IMR-90 (cell line): Measurements from ENCODE around the gene ZMIZ1. TPM values are rescaled to one million over a fixed set of nuclear protein-coding genes. Genes with fewer than 3 reads are reported as not detected.

Experiments
- ATAC-seq: fragments of 200-7000 bp; cut with Tn5 transposase; 2 replicates; pipeline ENCODE4 v1.9.1; 2020; ENCODE audit warnings: low read depth, mild to moderate bottlenecking, moderate library complexity
- BruUV-seq: library from RNA; stranded (reverse); fragments of 400-500 nt; replicated peaks from 2 replicates; lab custom pipeline; 2021; lab: Mats Ljungman, UMichigan
- CTCF ChIA-PET: fragments of 300-600 bp; formaldehyde crosslinking; extraction: SDS; loops from one replicate; lab custom pipeline; 2021; ENCODE audit warnings: antibody characterized with exemption; lab: Yijun Ruan, JAX
- POLR2A ChIA-PET: fragments of 300-600 bp; sonication (Branson Sonifier 250); formaldehyde crosslinking; loops from one replicate; lab custom pipeline; 2022; ENCODE audit warnings: antibody characterized with exemption; ENCODE audit not compliant: unreplicated experiment; lab: Charles Lee
- DNase-seq: peaks from one replicate; pipeline ENCODE4 v3.0.0; 2013
- H2AFZ ChIP-seq: replicated peaks from 2 replicates; pipeline ENCODE3; 2013; ENCODE audit warnings: low read length, mild to moderate bottlenecking; ENCODE audit not compliant: poor library complexity
- H2AK5ac ChIP-seq: 2 replicates; pipeline ENCODE4 v1.6.1; 2013; ENCODE audit warnings: low read depth, low read length, inconsistent platforms
- H2AK9ac ChIP-seq: replicated peaks from 2 replicates; pipeline ENCODE3; 2013; ENCODE audit warnings: mild to moderate bottlenecking, low read depth, low read length, moderate library complexity; ENCODE audit not compliant: poor library complexity
- H2BK120ac ChIP-seq: 2 replicates; pipeline ENCODE4 v1.6.1; 2013; ENCODE audit warnings: low read depth, low read length, inconsistent platforms
- H2BK15ac ChIP-seq: 3 replicates; pipeline ENCODE4 v1.6.1; 2013; ENCODE audit warnings: low read depth, low read length, inconsistent platforms
- H2BK20ac ChIP-seq: 2 replicates; pipeline ENCODE4 v1.6.1; 2013; ENCODE audit warnings: low read depth, mild to moderate bottlenecking, inconsistent platforms, low read length, moderate library complexity
- H2BK5ac ChIP-seq: 2 replicates; pipeline ENCODE4 v1.6.1; 2013; ENCODE audit warnings: mild to moderate bottlenecking, low read depth, low read length, inconsistent platforms; ENCODE audit not compliant: poor library complexity, severe bottlenecking
- H3K14ac ChIP-seq: replicated peaks from 2 replicates; pipeline ENCODE4 v1.6.1; 2013; ENCODE audit warnings: low read depth, low read length, inconsistent platforms
- H3K18ac ChIP-seq: 2 replicates; pipeline ENCODE4 v1.6.1; 2013; ENCODE audit warnings: low read depth, low read length, control low read depth
- H3K23ac ChIP-seq: 2 replicates; pipeline ENCODE4 v1.6.1; 2013; ENCODE audit warnings: low read depth, low read length, inconsistent platforms
- H3K27ac ChIP-seq: 2 replicates; pipeline ENCODE4 v1.5.1; 2013; ENCODE audit warnings: mild to moderate bottlenecking, control low read depth, low read length; ENCODE audit not compliant: insufficient read depth
- H3K27me3 ChIP-seq: 2 replicates; pipeline ENCODE4 v1.6.1; 2013; ENCODE audit warnings: low read length; ENCODE audit not compliant: control insufficient read depth, insufficient read depth
- H3K36me3 ChIP-seq: 2 replicates; pipeline ENCODE4 v1.6.1; 2013; ENCODE audit warnings: low read length, mixed read lengths; ENCODE audit not compliant: control insufficient read depth, insufficient read depth
- H3K4ac ChIP-seq: 2 replicates; pipeline ENCODE4 v1.6.1; 2013; ENCODE audit warnings: low read depth, low read length, inconsistent platforms
- H3K4me1 ChIP-seq: 2 replicates; pipeline ENCODE4 v1.6.1; 2013; ENCODE audit warnings: low read length, mixed read lengths; ENCODE audit not compliant: control insufficient read depth, insufficient read depth
- H3K4me2 ChIP-seq: 2 replicates; pipeline ENCODE4 v1.6.1; 2013; ENCODE audit warnings: low read depth, mild to moderate bottlenecking, control low read depth, low read length, moderate library complexity
- H3K4me3 ChIP-seq: 2 replicates; pipeline ENCODE4 v1.5.1; 2013; ENCODE audit warnings: low read depth, mild to moderate bottlenecking, control low read depth, low read length, moderate library complexity; ENCODE audit not compliant: insufficient read depth
- H3K56ac ChIP-seq: 2 replicates; pipeline ENCODE4 v1.6.1; 2013; ENCODE audit warnings: low read length, inconsistent platforms; ENCODE audit not compliant: insufficient read depth; ENCODE audit errors: extremely low read depth
- H3K79me1 ChIP-seq, 2 experiments: 2 replicates each; pipeline ENCODE4 v1.6.1; 2013; ENCODE audit warnings: low read length in 2 of 2, inconsistent platforms in 1 of 2, low read depth in 1 of 2
- H3K9ac ChIP-seq: 2 replicates; pipeline ENCODE4 v1.6.1; 2013; ENCODE audit warnings: low read depth, low read length, control low read depth
- H3K9me1 ChIP-seq: 2 replicates; pipeline ENCODE4 v1.6.1; 2013; ENCODE audit warnings: low read length, inconsistent platforms; ENCODE audit not compliant: insufficient read depth
- H3K9me3 ChIP-seq: 2 replicates; pipeline ENCODE4 v1.6.1; 2013; ENCODE audit warnings: low read length; ENCODE audit not compliant: control insufficient read depth, insufficient read depth
- H4K20me1 ChIP-seq: 2 replicates; pipeline ENCODE4 v1.6.1; 2013; ENCODE audit warnings: low read length, inconsistent platforms; ENCODE audit not compliant: insufficient read depth
- H4K5ac ChIP-seq: 2 replicates; pipeline ENCODE4 v1.6.1; 2013; ENCODE audit warnings: mild to moderate bottlenecking, low read depth, low read length, control low read depth
- H4K8ac ChIP-seq, 2 experiments: 2 replicates each; pipeline ENCODE4 v1.6.1; 2013; ENCODE audit warnings: low read depth in 2 of 2, low read length in 2 of 2, control low read depth in 1 of 2, inconsistent platforms in 1 of 2
- H4K91ac ChIP-seq: 2 replicates; pipeline ENCODE4 v1.6.1; 2013; ENCODE audit warnings: low read depth, low read length, inconsistent platforms; ENCODE audit not compliant: insufficient read depth
- BHLHE40 ChIP-seq: fragments of 150-350 bp; IDR thresholded peaks from 2 replicates; pipeline ENCODE4 v1.6.1; 2016; ENCODE audit warnings: mild to moderate bottlenecking, low read depth, low read length
- FOS ChIP-seq: fragments of 150-350 bp; IDR thresholded peaks from 2 replicates; pipeline ENCODE4 v1.6.1; 2016; ENCODE audit warnings: low read depth, low read length
- MAFK ChIP-seq: IDR thresholded peaks from 2 replicates; pipeline ENCODE4 v1.6.1; 2012; ENCODE audit warnings: low read depth, low read length, improper control_type of control experiment
- MAZ ChIP-seq: IDR thresholded peaks from 2 replicates; pipeline ENCODE4 v1.6.1; 2012; ENCODE audit warnings: low read depth, mild to moderate bottlenecking, low read length, improper control_type of control experiment, moderate library complexity, borderline replicate concordance
- NFE2L2 ChIP-seq: fragments of 150-350 bp; IDR thresholded peaks from 2 replicates; pipeline ENCODE4 v1.6.1; 2016; ENCODE audit warnings: low read depth, mild to moderate bottlenecking, low read length
- WGBS, 2 experiments: methylation state at CpG; one replicate each; pipeline versions ENCODE4 v1.1.5 to v1.1.7; 2013; ENCODE audit warnings: missing lambda C conversion rate in 2 of 2; ENCODE audit not compliant: insufficient read length in 1 of 2; ENCODE audit errors: extremely low coverage in 2 of 2; 5-methylcytosine and 5-hydroxymethylcytosine counted together
- dilution Hi-C: fragments of 300-500 bp; cut with HindIII; formaldehyde crosslinking; loops from one replicate; pipeline ENCODE4 v1.14.3; 2018; ENCODE audit warnings: low sequenced_read_pairs; ENCODE audit not compliant: unreplicated experiment
- in situ Hi-C: fragments of 300-500 bp; cut with MboI; formaldehyde crosslinking; loops from 3 replicates; pipeline ENCODE4 v1.14.3; 2019; ENCODE audit warnings: low sequenced_read_pairs, inconsistent platforms, mixed read lengths
- intact Hi-C: fragments of 100-400 bp; cut with micrococcal nuclease; formaldehyde crosslinking; loops from 2 replicates; pipeline ENCODE4 v1.10.0; 2022
- polyA plus RNA-seq, 3 experiments: library from polyadenylated mRNA; depleted of rRNA; stranded (reverse); fragments of >200 nt; gene quantifications; 2 replicates each; pipeline ENCODE4 v1.2.3, GENCODE V29; 2012; ENCODE audit warnings: low replicate concordance in 1 of 3
- total RNA-seq: library from RNA; depleted of rRNA; stranded (reverse); fragments of >200 nt; gene quantifications from 2 replicates; pipeline ENCODE4 v1.2.3, GENCODE V29; 2012
- TF ChIP-seq, protein P1 (sequence below): fragments of 150-350 bp; IDR thresholded peaks from 2 replicates; pipeline ENCODE4 v1.6.1; 2017; ENCODE audit warnings: mild to moderate bottlenecking, antibody characterized with exemption, low read length, low read depth

The ZMIZ1 gene
- total and polyA plus RNA-seq, 2 of the 4 experiments (the other 2 are of a cell fraction): 6.6 to 48.7 TPM

DNA sequence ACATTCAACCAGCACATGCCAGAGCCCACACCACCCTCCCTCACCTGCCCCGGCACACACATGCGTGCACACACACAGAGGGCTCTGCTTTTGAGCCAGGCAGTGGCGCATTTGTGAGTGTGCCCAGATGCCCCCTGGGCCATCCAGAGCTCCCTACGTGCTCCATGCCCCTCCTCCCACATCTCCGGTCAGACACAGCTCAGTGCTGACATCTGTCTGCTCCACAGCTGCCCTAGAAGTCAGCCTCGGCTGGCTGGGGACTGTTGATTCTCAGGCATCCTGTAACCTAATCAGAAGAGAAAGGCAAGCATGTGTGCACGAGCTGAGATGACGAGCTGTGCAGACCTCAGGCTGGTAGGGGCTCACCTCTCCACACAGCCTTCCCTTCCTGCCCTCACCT, 135.1 kb downstream of the ZMIZ1 start:
- H3K18ac ChIP-seq: no peak overlapping the region
- no peak overlapping the region for H2BK120ac ChIP-seq
- ChIA-PET POLR2A (no interaction called here), CTCF (interaction anchor here (1.5 kb wide), 1 partner anchor 9 kb away, joined by 6 read pairs; no protein-coding TSS in a partner anchor)
- intact Hi-C loops (no loop called here), dilution Hi-C loops (no loop called here), in situ Hi-C loops (no loop called here)
- no peak overlapping the region for H2BK5ac ChIP-seq
- WGBS, 2 experiments: 79% methylated on average over 5 of the region's 8 CpGs; no CpG with 5 or more reads in 1 of the 2 experiments
- no TSS peak for BruUV-seq
- H3K9ac ChIP-seq: no peak overlapping the region
- no peak overlapping the region for H4K91ac ChIP-seq
- no peak overlapping the region for H2BK20ac ChIP-seq
- no peak overlapping the region for H3K14ac ChIP-seq
- DNase-seq (no peak), ATAC-seq (peak; percentile 30; the same call in 1 of the 2 replicates)
- no peaks in the 10 kb centered on the region for H3K9me3 ChIP-seq
- TF ChIP-seq NFE2L2: no peak
- TF ChIP-seq, protein P1, sequence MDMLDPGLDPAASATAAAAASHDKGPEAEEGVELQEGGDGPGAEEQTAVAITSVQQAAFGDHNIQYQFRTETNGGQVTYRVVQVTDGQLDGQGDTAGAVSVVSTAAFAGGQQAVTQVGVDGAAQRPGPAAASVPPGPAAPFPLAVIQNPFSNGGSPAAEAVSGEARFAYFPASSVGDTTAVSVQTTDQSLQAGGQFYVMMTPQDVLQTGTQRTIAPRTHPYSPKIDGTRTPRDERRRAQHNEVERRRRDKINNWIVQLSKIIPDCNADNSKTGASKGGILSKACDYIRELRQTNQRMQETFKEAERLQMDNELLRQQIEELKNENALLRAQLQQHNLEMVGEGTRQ: no peak
- TF ChIP-seq FOS: no peak
- no peak for TF ChIP-seq MAFK
- no peak for TF ChIP-seq BHLHE40
- no peak for TF ChIP-seq MAZ
- no peak overlapping the region for H3K4me2 ChIP-seq
- no peak overlapping the region for H2BK15ac ChIP-seq
- peak overlapping the region; percentile 33 for H2AFZ ChIP-seq
- no peak overlapping the region for H3K4ac ChIP-seq
- H3K4me1 ChIP-seq: 0 out of 2 replicates have a peak, but pooled peaks cover 3% of the 10 kb centered on the region
- H3K27ac ChIP-seq: no peak overlapping the region
- H3K4me3 ChIP-seq: no peak overlapping the region
- no peak overlapping the region for H3K56ac ChIP-seq
- no peaks in the 10 kb centered on the region for H3K9me1 ChIP-seq
- H4K8ac ChIP-seq: no peak overlapping the region
- H3K27me3 ChIP-seq: no peaks in the 10 kb centered on the region
- peaks cover 63% of the 10 kb centered on the region for H4K20me1 ChIP-seq
- no peak overlapping the region for H2AK5ac ChIP-seq
- H3K79me1 ChIP-seq: peaks cover 54 to 90% of the 10 kb centered on the region in 2 experiments
- H3K36me3 ChIP-seq: peaks cover 70% of the 10 kb centered on the region
- H3K23ac ChIP-seq: no peak overlapping the region
- H4K5ac ChIP-seq: no peak overlapping the region
- H2AK9ac ChIP-seq: peak overlapping the region; percentile 62
